A549 (cell line): ENCODE measurements around the gene TCN2.

Experiments
- CEBPB ChIP-seq, 2 experiments: fragments of >200 bp in 1 of 2; sonication (Bioruptor Twin) in 1 of 2; formaldehyde crosslinking in 1 of 2; IDR thresholded peaks; 2 replicates each; pipeline ENCODE4 v1.6.1; 2012 to 2016
- SMC3 ChIP-seq: fragments of >200 bp; sonication (Bioruptor Twin); formaldehyde crosslinking; IDR thresholded peaks from 3 replicates; pipeline ENCODE4 v1.6.1; 2018; ENCODE audit warnings: inconsistent platforms
- TF ChIP-seq, protein P1 (sequence below): fragments of >200 bp; sonication (Bioruptor Twin); formaldehyde crosslinking; IDR thresholded peaks from 3 replicates; pipeline ENCODE4 v1.5.1; 2016

DNA sequence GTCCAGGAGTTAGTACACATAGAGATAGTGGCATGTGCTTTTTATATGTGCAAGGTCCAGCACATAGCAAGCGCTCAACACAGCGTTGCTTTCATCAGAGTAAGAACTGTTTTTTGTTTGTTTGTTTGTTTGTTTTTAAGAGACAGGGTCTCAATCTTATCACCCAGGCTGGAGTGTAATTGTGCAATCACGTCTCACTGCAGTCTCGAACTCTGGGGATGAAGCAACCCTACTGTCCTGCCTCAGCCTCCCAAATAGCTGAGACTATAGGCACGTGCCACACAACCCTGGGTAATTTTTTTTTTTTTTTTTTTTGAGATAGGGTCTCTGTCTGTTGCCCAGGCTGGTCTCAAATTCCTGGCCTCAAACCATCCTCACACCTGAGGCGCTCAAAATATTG, 10.8 kb downstream of the TCN2 start:
- TF ChIP-seq, protein P1, sequence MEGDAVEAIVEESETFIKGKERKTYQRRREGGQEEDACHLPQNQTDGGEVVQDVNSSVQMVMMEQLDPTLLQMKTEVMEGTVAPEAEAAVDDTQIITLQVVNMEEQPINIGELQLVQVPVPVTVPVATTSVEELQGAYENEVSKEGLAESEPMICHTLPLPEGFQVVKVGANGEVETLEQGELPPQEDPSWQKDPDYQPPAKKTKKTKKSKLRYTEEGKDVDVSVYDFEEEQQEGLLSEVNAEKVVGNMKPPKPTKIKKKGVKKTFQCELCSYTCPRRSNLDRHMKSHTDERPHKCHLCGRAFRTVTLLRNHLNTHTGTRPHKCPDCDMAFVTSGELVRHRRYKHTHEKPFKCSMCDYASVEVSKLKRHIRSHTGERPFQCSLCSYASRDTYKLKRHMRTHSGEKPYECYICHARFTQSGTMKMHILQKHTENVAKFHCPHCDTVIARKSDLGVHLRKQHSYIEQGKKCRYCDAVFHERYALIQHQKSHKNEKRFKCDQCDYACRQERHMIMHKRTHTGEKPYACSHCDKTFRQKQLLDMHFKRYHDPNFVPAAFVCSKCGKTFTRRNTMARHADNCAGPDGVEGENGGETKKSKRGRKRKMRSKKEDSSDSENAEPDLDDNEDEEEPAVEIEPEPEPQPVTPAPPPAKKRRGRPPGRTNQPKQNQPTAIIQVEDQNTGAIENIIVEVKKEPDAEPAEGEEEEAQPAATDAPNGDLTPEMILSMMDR, result no peak
- TF ChIP-seq CEBPB (IDR thresholded peaks at IDR 0.05) (no peak), SMC3 (no peak)
